HG03457 (cell line): ENCODE measurements around the gene IRX3.

Experiments
- ATAC-seq: cut with Tn5 transposase; IDR thresholded peaks from one replicate; pipeline ENCODE4 v1.9.1; 2021; ENCODE audit warnings: moderate number of reproducible peaks; ENCODE audit not compliant: unreplicated experiment

The IRX3 gene

DNA sequence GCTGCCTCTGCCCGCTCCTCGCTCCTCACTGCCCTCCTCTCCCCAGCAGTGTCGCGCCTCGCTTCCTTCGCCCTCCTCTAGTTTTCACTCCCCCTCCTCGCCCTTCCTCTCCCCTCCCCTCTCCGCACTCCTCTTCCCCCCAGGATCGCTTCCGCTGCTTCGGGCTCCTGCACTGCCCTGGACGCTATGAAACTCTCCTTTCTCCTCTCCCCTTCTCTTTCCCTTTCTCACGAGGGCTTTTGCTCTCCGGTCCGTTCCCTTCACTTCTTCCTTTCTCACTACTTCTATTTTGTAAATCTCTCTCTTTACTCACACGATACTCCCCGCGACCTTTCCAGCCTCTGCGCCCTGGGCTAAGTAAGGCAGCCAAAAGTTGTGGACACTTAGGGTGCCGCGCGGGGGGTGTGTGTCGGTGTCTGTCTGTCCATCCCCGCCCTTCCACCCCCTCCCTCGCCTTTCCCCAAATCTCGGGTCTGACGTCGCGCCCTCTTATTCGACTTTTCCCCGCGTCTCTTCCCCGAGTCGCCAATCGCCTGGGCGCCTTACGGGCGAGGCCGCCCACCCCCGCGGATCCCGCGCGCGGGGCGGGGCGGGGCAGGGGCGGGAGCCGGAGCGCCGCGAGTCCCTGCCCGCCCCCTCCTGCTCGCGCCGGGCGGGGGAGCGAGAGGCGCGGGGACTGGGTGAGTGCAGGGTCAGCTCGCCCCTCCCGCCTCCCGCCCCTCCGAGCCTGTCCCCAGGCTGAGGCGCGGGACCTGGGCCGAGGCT is at the start of gene IRX3:
Gene IRX3 (minus strand): TSS at position 422 of the 765 bp plus-strand sequence. CDS start 737 bp downstream, outside the sequence.
- no peak for ATAC-seq

DNA sequence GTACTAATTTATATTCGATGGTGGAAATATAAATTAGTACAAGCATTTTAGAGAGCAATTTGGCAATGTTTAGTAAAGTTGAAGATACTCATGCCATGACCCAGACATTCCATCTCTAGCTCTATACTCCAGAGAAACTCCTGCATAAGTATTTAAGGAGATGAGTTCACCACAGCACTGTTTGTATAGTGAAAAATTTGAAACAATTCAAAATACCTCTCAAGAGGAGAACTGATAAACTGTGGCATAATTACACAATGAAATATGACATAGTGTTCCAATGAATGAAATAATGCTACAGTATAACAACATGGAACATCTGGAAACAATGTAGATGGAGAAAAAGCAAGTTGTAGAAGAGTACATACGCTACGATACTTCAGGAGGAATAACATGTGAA is 48.6 kb upstream of the IRX3 start:
- ATAC-seq, result no peak

DNA sequence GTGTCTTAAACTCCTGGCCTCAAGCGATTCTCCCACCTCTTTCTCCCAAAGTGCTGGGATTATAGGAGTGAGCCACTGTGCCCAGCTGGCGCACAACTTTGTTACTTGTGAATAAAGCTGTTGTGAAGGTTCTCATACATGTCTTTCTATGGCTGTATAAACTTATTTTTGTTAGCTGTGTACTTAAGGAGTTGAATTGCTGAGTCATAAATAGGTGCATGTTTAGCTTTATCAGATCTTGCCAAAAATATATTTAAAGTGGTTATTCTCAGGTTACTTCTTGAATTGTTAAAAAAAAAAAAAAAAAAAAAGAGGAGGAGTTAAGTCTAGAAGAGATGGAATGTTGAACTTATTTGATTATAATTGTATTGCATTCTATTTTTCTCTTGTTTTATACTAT is 47.6 kb upstream of the IRX3 start:
- no peak for ATAC-seq

- no peak for ATAC-seq
Measured at GRCh38 chr16:54331241-54332002, 44.8 kb upstream of the IRX3 start.

DNA sequence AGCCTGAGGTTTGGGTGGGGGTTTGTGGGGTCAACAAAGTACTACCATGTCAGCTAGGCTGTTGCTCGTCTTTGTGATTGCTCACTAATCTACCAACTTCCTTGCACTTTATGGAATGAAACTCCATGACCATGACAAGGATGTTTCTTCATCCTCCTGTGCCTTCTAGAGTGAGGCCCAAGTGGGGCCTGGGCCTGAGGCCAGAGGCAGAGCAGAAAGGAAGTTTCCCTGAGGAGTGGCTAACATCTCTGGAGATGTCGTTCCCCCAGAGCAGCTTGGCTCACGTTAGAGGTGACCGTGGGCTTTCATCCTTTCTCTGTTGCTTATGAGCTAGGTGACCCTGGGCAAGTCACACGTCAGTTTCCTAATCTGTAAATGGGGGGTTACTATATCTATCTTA is 41.0 kb upstream of the IRX3 start:
- ATAC-seq, result no peak

GRCh38 chr16:54326266-54326662 is 39.7 kb upstream of the IRX3 start:
- no peak for ATAC-seq

- no peak for ATAC-seq
Measured at GRCh38 chr16:54325616-54326265, 39.2 kb upstream of the IRX3 start.

- ATAC-seq, result no peak
Measured at GRCh38 chr16:54324716-54325115, 38.1 kb upstream of the IRX3 start.

- no peak for ATAC-seq
Measured at GRCh38 chr16:54320697-54321340, 34.2 kb upstream of the IRX3 start.

GRCh38 chr16:54318941-54319340 is 32.4 kb upstream of the IRX3 start:
- no peak for ATAC-seq

- ATAC-seq, result no peak
Measured at GRCh38 chr16:54317101-54317611, 30.6 kb upstream of the IRX3 start.

GRCh38 chr16:54316095-54316889 is 29.7 kb upstream of the IRX3 start:
- no peak for ATAC-seq

DNA sequence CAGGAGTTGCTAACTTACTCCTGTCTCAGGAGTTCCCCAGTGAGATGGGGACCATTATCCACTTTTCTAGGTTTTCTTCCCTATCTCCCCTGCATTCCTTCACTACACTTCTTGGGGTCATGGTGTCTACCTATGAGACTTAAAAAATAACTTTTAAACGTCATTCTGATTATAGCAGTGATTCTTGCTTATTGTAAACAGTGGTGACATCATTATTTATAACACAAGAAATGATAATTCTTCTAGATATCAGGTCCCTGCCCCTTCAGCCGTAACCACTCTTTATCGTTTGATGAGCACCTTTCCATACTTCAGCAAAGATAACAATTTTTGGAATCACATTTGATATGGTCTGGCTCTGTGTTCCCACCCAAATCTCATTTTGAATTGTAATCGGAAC is 27.2 kb upstream of the IRX3 start:
- no peak for ATAC-seq

DNA sequence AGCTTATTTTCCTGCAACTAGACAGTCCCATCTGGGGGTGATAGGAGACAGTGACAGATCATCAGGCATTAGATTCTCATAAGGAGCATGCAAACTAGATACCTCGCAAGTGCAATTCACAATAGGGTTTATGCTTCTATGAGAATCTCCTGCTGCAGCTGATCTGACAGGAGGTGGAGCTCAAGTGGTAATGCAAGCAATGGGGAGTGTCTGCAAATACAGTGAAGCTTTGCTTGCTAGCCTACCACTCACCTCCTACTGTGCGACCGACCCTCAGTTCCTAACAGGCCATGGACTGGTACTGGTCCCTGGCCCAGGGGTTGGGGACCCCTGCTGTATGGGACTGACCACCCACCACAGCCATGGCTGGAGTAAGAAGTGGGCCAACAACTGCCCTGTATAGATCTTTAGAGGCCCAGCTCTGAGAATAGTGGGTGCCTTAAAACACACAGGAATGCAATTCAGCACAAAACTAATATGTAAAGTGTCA is 26.0 kb upstream of the IRX3 start:
- no peak for ATAC-seq

DNA sequence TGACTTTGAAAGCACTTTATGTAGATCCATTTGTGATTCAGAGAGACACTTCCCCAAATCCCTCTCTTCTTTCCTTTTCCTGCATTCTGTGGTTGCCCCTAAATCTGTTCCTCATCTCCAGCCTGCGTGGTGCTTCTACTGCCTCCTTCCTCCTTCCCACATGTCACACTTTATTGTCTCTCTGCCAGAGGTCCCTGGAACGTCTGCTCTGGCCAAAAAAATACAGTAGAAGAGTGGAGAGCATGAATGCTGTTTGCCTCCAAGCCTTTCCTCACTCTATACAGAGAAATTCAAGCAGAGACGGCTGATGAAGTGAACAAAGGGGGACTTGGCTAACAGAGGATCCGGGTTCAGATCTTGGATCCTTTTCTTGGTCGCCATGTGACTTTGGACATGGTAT is 22.8 kb upstream of the IRX3 start:
- ATAC-seq, result no peak

GRCh38 chr16:54305080-54305479 is 18.5 kb upstream of the IRX3 start:
- no peak for ATAC-seq

DNA sequence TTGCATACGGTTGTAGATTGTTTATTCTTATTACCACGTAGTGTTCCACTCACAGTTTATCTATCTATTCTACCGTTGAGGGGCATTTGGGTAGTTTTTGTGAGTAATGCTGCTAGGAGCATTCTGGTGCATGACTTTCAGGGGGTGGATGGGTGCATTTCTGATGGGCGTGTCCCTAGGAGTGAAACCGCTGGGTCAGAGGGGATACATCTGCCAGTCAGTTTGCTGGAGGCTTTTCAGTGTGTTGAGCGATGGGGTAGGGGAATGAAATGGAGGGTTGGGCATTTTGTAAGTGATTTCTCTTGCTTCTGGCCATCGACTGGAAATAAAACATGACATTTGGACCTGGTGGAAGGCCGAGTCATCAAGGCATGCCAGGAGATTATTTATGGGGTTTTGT is 17.0 kb upstream of the IRX3 start:
- ATAC-seq, result no peak

DNA sequence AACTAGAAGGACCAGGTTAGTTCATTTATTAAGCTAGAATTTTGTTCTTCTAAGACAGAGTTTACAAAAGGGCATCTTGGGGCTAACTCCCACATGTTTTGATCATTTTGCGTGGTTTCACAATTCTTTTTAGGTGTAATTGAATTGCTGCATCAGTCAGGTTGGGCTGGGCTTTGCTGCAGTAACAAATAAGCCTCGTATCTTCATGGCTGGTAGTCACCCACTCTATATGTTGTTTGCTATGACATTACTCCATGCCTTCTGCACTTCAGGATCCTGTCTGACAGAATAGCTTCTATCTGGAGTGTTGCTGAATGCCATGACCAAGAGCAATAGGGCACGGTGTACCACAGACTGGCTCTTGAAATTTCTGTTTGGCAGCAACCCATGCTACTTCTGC is 10.6 kb upstream of the IRX3 start:
- ATAC-seq, result no peak

GRCh38 chr16:54296543-54296942 is 10.0 kb upstream of the IRX3 start:
- no peak for ATAC-seq
